Right lung (tissue), 5 donors: ENCODE data around the gene CMTM6. TPM values are rescaled to one million over a fixed set of nuclear protein-coding genes. Genes with fewer than 3 reads are reported as not detected.
"Not testable (repeated sequence)": the region's sequence is repeated elsewhere in the genome, so short reads cannot be mapped to it uniquely, and the experiment has no call there.

Source experiments
- DNase-seq, 2 donors: peaks; one replicate each; pipeline ENCODE4 v3.0.0-alpha.2; 2013
- polyA plus RNA-seq, 5 donors: library from polyadenylated mRNA; unstranded; fragments of 120-200 nt; gene quantifications; one replicate each; pipeline versions ENCODE4 v1.2.1 to v1.2.3, GENCODE V29; 2013; ENCODE audit warnings: inconsistent platforms in 1 of 5, low replicate concordance in 1 of 5; ENCODE audit not compliant: insufficient read length in 5 of 5, insufficient read depth in 1 of 5

The CMTM6 gene
- polyA plus RNA-seq, 5 donors, result 69.5 to 95.0 (median 79.1) TPM

GRCh38 chr3:32449691-32450090 is 53.0 kb downstream of the CMTM6 start:
- DNase-seq, result no peak

- no peak for DNase-seq
Observed at GRCh38 chr3:32448686-32449474, 53.8 kb downstream of the CMTM6 start.

GRCh38 chr3:32447865-32448400 is 54.7 kb downstream of the CMTM6 start:
- no peak for DNase-seq

GRCh38 chr3:32443478-32443877 is 59.2 kb downstream of the CMTM6 start:
- DNase-seq, result no peak

- no peak for DNase-seq
Observed at GRCh38 chr3:32442766-32443165, 59.9 kb downstream of the CMTM6 start.

GRCh38 chr3:32440611-32441350 is 61.9 kb downstream of the CMTM6 start:
- DNase-seq, result no peak

- not testable (repeated sequence) for DNase-seq
Observed at GRCh38 chr3:32439421-32439820, 63.2 kb downstream of the CMTM6 start.

GRCh38 chr3:32438596-32439344 is 63.9 kb downstream of the CMTM6 start:
- DNase-seq, result no peak

GRCh38 chr3:32437896-32438295 is 64.8 kb downstream of the CMTM6 start:
- no peak for DNase-seq

- no peak for DNase-seq
Observed at GRCh38 chr3:32436816-32437189, 65.8 kb downstream of the CMTM6 start.

GRCh38 chr3:32435911-32436815 is 66.5 kb downstream of the CMTM6 start:
- DNase-seq, result no peak

- no peak for DNase-seq
Observed at GRCh38 chr3:32434206-32434605, 68.4 kb downstream of the CMTM6 start.

- no peak for DNase-seq
Observed at GRCh38 chr3:32432711-32433530, 69.7 kb downstream of the CMTM6 start.

GRCh38 chr3:32432045-32432710 is 70.5 kb downstream of the CMTM6 start:
- no peak for DNase-seq

- no peak for DNase-seq
Observed at GRCh38 chr3:32431481-32431880, 71.2 kb downstream of the CMTM6 start.
